Activated gamma-delta T cell treated with Interleukin-2 at 50 U/mL for 16 hours (primary cell): ENCODE results near the gene MEIS2.

Experiments
- DNase-seq: peaks from one replicate; pipeline ENCODE4 v3.0.0-alpha.2; 2020

MEIS2 gene

DNA sequence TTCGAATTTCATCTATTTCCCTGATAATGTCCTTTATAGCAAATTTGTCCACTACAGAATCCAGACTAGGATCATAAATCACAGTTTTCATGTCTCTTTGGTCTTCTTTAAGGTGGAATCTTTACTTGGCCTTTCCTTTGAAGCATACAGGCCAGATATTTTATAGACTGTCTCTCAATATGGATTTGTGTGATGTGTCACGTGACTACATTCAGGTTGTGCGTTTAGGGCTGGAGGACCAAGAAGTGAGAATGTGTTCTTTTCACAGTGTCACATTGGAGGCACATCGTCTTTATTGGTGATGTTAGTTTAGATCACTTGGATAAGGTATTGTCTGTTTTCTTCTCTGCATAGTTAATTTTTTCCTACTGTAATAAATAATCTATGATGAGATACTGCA lies 232.9 kb downstream of the MEIS2 start:
- no peak for DNase-seq

DNA sequence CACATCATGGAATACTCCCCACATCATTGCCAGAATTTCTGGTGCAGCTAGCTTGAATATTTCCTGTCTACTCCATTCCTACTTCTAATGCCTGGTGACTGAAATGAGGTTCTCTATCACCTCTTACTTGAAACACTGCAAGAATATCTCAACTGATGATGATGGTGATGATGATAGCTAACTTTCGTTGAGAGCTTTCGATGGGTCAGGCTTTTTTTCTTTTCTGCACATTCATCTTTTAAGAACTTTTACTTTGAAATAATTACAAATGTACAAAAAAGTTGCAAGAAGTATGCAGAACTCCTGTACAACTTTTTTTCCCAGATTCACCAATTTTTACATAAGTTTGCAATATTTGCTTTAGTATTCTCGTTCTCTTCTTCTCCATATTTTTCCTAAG lies 233.5 kb downstream of the MEIS2 start:
- no peak for DNase-seq

DNA sequence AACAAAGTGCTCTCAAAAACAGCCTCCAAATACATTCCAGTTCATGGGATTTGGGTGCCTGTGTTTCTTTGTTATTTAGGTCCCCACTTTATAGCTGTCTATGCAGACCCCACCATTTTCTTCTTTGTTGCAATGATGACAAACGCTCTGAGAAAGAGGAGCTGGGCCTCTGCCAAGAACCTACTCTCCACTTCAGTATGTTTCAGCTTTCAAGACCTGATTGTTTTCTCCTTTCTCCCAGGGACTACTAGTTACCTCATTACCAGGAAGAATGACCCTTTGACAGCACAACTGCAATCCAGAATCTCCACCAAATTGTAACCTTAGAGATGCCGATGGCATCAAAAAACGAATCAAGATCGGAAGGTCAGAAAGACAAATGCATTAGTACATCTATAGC lies 236.8 kb downstream of the MEIS2 start:
- no peak for DNase-seq

DNA sequence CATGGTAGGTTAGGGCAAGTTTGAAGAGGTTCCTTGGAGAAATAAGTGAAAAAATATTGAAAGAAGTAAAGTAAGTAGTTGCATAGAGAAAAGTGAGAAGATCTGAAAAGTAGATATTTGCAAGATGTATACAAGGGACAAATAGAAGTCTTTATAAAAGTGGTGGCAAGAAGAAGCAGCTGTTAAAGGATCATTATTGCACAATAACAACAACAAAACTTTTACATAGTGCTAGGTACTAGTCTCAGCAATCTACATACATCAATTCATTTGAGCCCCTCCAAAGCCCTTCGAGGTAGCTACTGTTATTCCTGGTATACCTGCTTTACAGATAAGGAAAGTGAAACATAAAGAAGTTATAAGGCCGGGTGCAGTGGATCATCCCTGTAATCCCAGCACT lies 239.6 kb downstream of the MEIS2 start:
- no peak for DNase-seq

DNA sequence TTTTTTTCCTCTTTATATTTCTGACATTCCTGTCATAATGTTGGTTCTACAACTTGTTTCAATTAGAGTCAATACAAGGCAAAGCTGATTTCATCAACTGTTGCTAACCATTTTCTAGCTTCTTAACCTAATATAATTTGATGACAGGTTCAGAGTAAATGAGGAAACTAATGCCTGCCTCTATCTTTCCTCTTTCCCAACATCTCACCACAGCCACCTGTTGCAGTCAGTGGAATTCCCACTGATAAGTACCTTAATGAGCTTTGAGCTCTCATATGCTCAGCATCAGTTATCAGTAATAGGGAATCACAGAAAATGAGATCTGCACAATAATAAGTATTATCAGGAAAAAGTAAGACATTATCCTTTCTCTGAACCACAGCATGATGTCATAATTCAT lies 241.9 kb downstream of the MEIS2 start:
- no peak for DNase-seq

DNA sequence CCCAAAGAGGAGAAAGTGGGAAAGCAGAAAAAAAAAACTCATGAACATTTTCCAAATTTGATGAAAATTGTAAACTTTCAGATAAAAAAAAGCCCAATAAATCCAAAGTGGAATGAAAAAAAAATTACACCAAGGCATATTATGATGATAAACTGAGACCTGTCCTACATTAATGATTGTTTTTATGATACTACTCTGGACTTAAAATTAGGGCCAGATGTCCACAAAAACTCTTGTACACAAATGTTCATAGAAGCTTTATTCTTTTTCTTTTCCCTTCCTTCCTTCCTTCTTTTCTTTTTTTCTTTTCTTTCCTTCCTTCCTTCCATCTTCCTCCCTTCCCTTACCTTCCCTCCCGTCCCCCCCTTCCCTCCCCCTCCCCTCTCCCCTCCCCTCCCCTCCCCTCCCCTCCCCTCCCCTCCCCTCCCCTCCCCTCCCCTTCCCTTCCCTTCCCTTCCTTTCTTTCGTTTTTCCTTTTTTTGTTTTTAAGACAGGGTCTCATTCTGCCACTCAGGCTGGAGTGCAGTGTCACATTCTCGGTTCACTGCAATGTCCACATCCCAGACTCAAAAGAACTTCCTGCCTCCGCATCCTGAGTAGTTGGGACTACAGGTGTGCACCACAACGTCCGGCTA lies 243.9 kb downstream of the MEIS2 start:
- no peak for DNase-seq

DNA sequence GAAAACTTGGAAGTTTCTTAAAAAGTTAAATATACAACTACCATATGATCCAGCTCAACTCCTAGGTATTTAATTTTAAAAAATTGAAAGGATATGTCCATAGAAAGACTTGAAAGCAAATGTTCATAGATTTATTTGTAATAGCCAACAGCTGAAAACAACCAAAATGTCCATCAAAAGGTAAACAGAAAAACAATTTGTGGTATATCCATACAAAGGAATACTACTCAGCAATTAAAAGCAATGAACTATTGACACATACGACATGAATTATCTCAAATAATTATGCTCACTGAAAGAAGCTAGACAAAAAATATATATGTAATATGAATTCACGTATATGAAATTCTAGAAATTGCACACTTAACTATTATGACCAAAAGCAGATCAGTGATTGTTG lies 249.5 kb downstream of the MEIS2 start:
- no peak for DNase-seq

DNA sequence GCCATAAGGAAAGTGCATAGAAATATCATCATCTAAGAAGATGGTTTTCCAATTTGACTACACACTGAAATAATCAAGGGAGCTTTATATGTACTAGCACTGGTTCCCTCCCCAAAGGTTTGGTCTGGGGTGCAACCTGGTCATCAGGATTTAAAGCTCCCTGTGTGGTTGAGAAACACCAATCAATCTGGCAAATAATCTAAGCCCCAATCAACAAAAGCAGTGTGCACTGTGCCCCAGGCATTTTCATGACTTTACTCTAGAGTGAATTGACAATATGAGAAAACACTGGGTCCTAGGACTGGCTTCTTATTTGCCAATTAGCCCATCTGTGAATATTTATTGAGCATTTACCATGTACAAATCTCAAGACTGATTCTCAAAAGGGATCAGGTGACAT lies 255.1 kb downstream of the MEIS2 start:
- DNase-seq, result no peak

DNA sequence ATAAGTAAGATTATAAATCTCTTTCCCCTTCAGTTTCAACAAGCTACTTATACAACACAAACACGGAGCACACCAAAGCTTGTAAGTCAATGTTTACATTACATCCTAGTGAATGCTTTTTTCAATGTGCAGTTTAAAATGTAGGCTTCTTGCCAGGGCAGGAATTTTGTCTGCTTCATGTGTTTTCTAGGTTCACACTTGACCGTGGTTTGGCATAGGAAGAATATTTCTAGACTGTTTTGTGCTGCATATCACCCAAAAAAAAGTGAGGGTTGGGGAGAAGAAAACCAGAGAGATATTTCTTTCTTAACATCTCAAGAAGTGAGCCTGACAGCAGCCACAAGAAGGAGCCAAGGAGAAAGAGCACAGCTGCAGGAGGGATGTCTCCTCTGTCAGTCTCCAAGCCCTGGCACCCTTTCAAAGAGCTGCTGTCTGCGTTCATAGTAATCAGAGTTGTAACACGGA lies 255.8 kb downstream of the MEIS2 start:
- DNase-seq, result no peak

DNA sequence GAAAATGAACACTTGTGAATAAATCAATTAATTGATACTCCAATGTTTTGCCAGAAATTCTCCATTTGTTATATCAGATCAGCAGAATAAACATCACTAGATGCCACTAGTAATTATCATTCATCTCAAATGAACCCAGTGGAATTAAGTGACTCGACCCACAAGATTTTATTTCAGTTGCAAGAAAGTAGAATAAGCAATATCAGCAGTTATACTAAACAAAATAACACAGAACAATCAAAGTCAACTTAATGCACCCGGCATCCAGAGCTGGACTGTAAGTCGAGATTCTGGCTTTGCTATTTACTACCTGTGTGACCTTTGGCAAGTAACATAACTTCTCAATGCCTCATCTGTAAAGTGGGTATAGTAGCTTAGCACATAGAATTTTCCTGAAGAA lies 256.5 kb downstream of the MEIS2 start:
- no peak for DNase-seq

DNA sequence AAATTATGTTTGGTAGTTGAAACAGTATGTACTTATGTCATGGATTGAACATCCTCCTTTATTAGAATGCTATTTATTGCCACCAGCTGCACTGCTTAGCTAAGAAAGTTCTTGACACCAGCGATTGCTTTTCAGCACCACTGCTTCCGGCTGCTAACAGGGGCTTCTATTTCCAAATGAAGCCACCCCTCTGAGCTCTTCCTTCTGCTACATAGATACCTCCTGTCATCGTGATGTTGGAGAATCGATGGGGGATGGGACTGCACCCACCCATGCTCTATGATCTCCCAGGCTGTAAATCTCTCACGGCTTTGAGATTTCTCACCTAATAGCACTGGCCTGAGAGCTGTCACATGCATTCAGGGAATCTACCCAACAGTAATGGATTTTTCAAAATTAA lies 259.2 kb downstream of the MEIS2 start:
- DNase-seq, result no peak
